Colon (tissue), 2 donors: ENCODE data around the gene RBP5.

ENCODE experiments used
- FAIRE-seq: peaks from 2 replicates; lab custom pipeline; 2012; peaks lifted over from hg19 to GRCh38; lab: Jason Lieb, UNC
- donor health status: control.
- donor health status: control.

Gene RBP5

GRCh38 chr12:7101047-7101693 lies 27.5 kb downstream of the RBP5 start:
- no peak for FAIRE-seq

GRCh38 chr12:7100239-7100638 lies 28.4 kb downstream of the RBP5 start:
- FAIRE-seq = no peak

- no peak for FAIRE-seq
These were observed 29.2 kb downstream of the RBP5 start for GRCh38 chr12:7099290-7099996.

- no peak for FAIRE-seq
These were observed 31.7 kb downstream of the RBP5 start for GRCh38 chr12:7096979-7097378.

- no peak for FAIRE-seq
These were observed 32.4 kb downstream of the RBP5 start for GRCh38 chr12:7096006-7096932.

- FAIRE-seq = no peak
These were observed 34.8 kb downstream of the RBP5 start for GRCh38 chr12:7093892-7094291.

GRCh38 chr12:7093486-7093885 lies 35.2 kb downstream of the RBP5 start:
- no peak for FAIRE-seq

GRCh38 chr12:7092986-7093460 lies 35.7 kb downstream of the RBP5 start:
- FAIRE-seq = no peak

- no peak for FAIRE-seq
These were observed 36.3 kb downstream of the RBP5 start, which contains the start of gene C1R for GRCh38 chr12:7092229-7092985. C1R (minus strand) TSS chr12:7092445; CDS start chr12:7092388, 57 bp downstream.

- FAIRE-seq = no peak
These were observed 36.9 kb downstream of the RBP5 start for GRCh38 chr12:7091660-7092228.

- FAIRE-seq = no peak
These were observed 37.5 kb downstream of the RBP5 start for GRCh38 chr12:7091171-7091570.

- FAIRE-seq = no peak
These were observed 38.3 kb downstream of the RBP5 start for GRCh38 chr12:7090222-7090998.

- no peak for FAIRE-seq
These were observed 39.4 kb downstream of the RBP5 start for GRCh38 chr12:7089196-7089871.

GRCh38 chr12:7083125-7083524 lies 45.6 kb downstream of the RBP5 start:
- FAIRE-seq = no peak

- FAIRE-seq = no peak
These were observed 47.7 kb downstream of the RBP5 start for GRCh38 chr12:7081037-7081436.

GRCh38 chr12:7079826-7080125 lies 48.9 kb downstream of the RBP5 start:
- FAIRE-seq = no peak

- FAIRE-seq = no peak
These were observed 50.5 kb downstream of the RBP5 start for GRCh38 chr12:7078163-7078562.

- FAIRE-seq = no peak
These were observed 52.2 kb downstream of the RBP5 start for GRCh38 chr12:7076493-7076892.

- no peak for FAIRE-seq
These were observed 52.8 kb downstream of the RBP5 start for GRCh38 chr12:7075939-7076338.

GRCh38 chr12:7075518-7075917 lies 53.2 kb downstream of the RBP5 start:
- FAIRE-seq = no peak
